ENCODE measurements around the gene KCNQ4. TPM values are rescaled to one million over a fixed set of nuclear protein-coding genes. Genes with fewer than 3 reads are reported as not detected.
A peak's percentile ranks its signal among the peaks of the same experiment; 100 is the strongest.

The KCNQ4 gene
- total and polyA plus RNA-seq, 10 of the 15 experiments (the other 5 are each of a cell fraction or from before 2014, with no cell fraction given): 0.04 to 0.18 (median 0.08) TPM; not detected in 2

GRCh38 chr1:40840526-40841323 is 57.1 kb downstream of the KCNQ4 start:
- no peak overlapping the region for H3K4me3 ChIP-seq
- ChIA-PET SMC1A (ENCODE audit: uncharacterized antibody, unreplicated experiment) (interaction anchor here (2.5 kb wide), 1 partner anchor 67 kb away, joined by 15 read pairs; no protein-coding TSS in a partner anchor), CTCF (interaction anchor here (1.6 to 11.6 kb wide), 2 partner anchors 67 to 112 kb away, joined by 7 to 254 read pairs; no protein-coding TSS in a partner anchor), POLR2A (no interaction called here), RAD21 (ENCODE audit: unreplicated experiment) (no interaction called here)
- H3K9ac ChIP-seq (ENCODE audit: control insufficient read depth, insufficient read depth, low read length): no peak overlapping the region
- in situ Hi-C loops (cut with MboI): no loop called here
- no peaks in the 10 kb centered on the region; the same call in 2 of the 3 replicates for H3K9me3 ChIP-seq (replicated peaks; ENCODE audit: control insufficient read depth, insufficient read depth, low read length)
- FAIRE-seq (peak; percentile 78), ATAC-seq (peak; percentile 42; the same call in 2 of the 3 replicates), DNase-seq (ENCODE audit: low read depth, low spot score) (no peak)
- WGBS (ENCODE audit: insufficient coverage, insufficient replicate concordance, low lambda C conversion rate, missing lambda C conversion rate): 35% methylated on average over 6 of the region's 6 CpGs
- H4K20me1 ChIP-seq (ENCODE audit: control insufficient read depth, insufficient read depth): no peaks in the 10 kb centered on the region
- H3K79me2 ChIP-seq (ENCODE audit: control insufficient read depth, insufficient read depth, low read length): no peaks in the 10 kb centered on the region
- intact Hi-C loops (cut with micrococcal nuclease; ENCODE audit: unreplicated experiment): no loop called here
- no peak overlapping the region for H2AFZ ChIP-seq (ENCODE audit: control insufficient read depth, low read depth, low read length)
- H3K4me1 ChIP-seq (ENCODE audit: control insufficient read depth, insufficient read depth, low read length): peaks cover 7% of the 10 kb centered on the region; the same call in 1 of the 2 replicates
- H3K4me2 ChIP-seq (ENCODE audit: control insufficient read depth, insufficient read depth): no peak overlapping the region
- no TSS peak for BruUV-seq (replicated peaks)
- TF ChIP-seq SREBF1 (IDR thresholded peaks at IDR 0.05; ENCODE audit: low read length): no peak
- TF ChIP-seq ZSCAN29 (IDR thresholded peaks at IDR 0.05): no peak
- TF ChIP-seq CTCF (IDR thresholded peaks at IDR 0.05 in 2 of 3, conservative IDR thresholded peaks at IDR 0.05 in 1 of 3; ENCODE audit: control insufficient read depth in 2 of 3, extremely low read depth in 1 of 3, insufficient read depth in 1 of 3, low read depth in 3 of 3, low read length in 3 of 3): peak in 1 of 3 experiments; percentile 12; a peak in 1 of 6 replicates
- no peak overlapping the region for H3K27ac ChIP-seq (ENCODE audit: control insufficient read depth, insufficient read depth)
- no peaks in the 10 kb centered on the region for H3K27me3 ChIP-seq (replicated peaks in 1 of 2; ENCODE audit: control insufficient read depth in 2 of 2, insufficient read depth in 2 of 2, low read length in 1 of 2)
- no peaks in the 10 kb centered on the region for H3K36me3 ChIP-seq (ENCODE audit: control insufficient read depth in 2 of 2, insufficient read depth in 2 of 2, low read length in 1 of 2)

Measured in GM12878 (cell line).